Lung (tissue), 12 donors: ENCODE data around the gene IGFL4. TPM values are rescaled to one million over a fixed set of nuclear protein-coding genes. Genes with fewer than 3 reads are reported as not detected.

Experiments used
- ATAC-seq: fragments of 200-7000 bp; cut with Tn5 transposase; one replicate; pipeline ENCODE4 v1.9.1; 2020; ENCODE audit warnings: moderate number of reproducible peaks; ENCODE audit not compliant: insufficient read depth, low FRiP score
- DNase-seq, 3 donors: peaks; one replicate each; pipeline ENCODE4 v3.0.0-alpha.2; 2013 to 2017
- H3K27ac ChIP-seq, 2 donors: one replicate each; pipeline ENCODE4 v1.5.1; 2013; ENCODE audit warnings: mild to moderate bottlenecking in 2 of 2, moderate library complexity in 2 of 2, control low read depth in 1 of 2, inconsistent platforms in 1 of 2, low read depth in 1 of 2, low read length in 1 of 2
- H3K27me3 ChIP-seq, 3 donors: one replicate each; pipeline ENCODE4 v1.5.1; 2013; ENCODE audit warnings: low read length in 2 of 3; ENCODE audit not compliant: control insufficient read depth in 3 of 3, insufficient read depth in 3 of 3
- H3K36me3 ChIP-seq, 4 donors: one replicate each; pipeline ENCODE4 v1.5.1; 2013; ENCODE audit warnings: low read length in 4 of 4, mild to moderate bottlenecking in 1 of 4, moderate library complexity in 1 of 4; ENCODE audit not compliant: control insufficient read depth in 4 of 4, insufficient read depth in 4 of 4
- H3K4me1 ChIP-seq, 5 donors: one replicate each; pipeline ENCODE4 v1.5.1; 2013; ENCODE audit warnings: low read length in 5 of 5, mild to moderate bottlenecking in 2 of 5, moderate library complexity in 1 of 5; ENCODE audit not compliant: control insufficient read depth in 5 of 5, insufficient read depth in 5 of 5
- H3K4me3 ChIP-seq: one replicate; pipeline ENCODE4 v1.5.1; 2013; ENCODE audit warnings: mild to moderate bottlenecking, control low read depth, moderate library complexity
- H3K9ac ChIP-seq, 2 donors: one replicate each; pipeline ENCODE4 v1.5.1; 2013; ENCODE audit warnings: low read length in 2 of 2, control low read depth in 1 of 2; ENCODE audit not compliant: insufficient read depth in 1 of 2
- H3K9me3 ChIP-seq, 4 donors: one replicate each; pipeline ENCODE4 v1.5.1; 2013; ENCODE audit warnings: low read length in 3 of 4, mild to moderate bottlenecking in 1 of 4, moderate library complexity in 1 of 4; ENCODE audit not compliant: control insufficient read depth in 4 of 4, insufficient read depth in 3 of 4
- WGBS, 2 donors: extraction: QIAGEN DNeasy Blood & Tissue Kit; methylation state at CpG; one replicate each; pipeline ENCODE4 v1.1.7; 2013; 5-methylcytosine and 5-hydroxymethylcytosine counted together
- polyA plus RNA-seq, 2 donors: library from polyadenylated mRNA; stranded (reverse); fragments of 200-250 nt; gene quantifications; one replicate each; pipeline ENCODE4 v1.2.1, GENCODE V29; 2013
- total RNA-seq, 2 donors: library from RNA; depleted of rRNA in 1 of 2; stranded (reverse); fragments of >200 nt in 1 of 2; gene quantifications; one replicate each; pipeline ENCODE4 v1.2.1, GENCODE V29; 2014 to 2021
- TF ChIP-seq, protein P1 (sequence below): IDR thresholded peaks from 2 replicates; pipeline ENCODE4 v1.5.1; 2012; ENCODE audit warnings: mild to moderate bottlenecking; ENCODE audit errors: control extremely low read depth, extremely low read depth
- donor health status: control.
- donor health status: control.
- donor health status: Bipolar disorder and iron deficiency.
- donor health status: healthy.
- donor health status: DM: yes; HTN: yes; CAD: no.

Gene IGFL4
- total and polyA plus RNA-seq, 4 donors, result not detected

DNA sequence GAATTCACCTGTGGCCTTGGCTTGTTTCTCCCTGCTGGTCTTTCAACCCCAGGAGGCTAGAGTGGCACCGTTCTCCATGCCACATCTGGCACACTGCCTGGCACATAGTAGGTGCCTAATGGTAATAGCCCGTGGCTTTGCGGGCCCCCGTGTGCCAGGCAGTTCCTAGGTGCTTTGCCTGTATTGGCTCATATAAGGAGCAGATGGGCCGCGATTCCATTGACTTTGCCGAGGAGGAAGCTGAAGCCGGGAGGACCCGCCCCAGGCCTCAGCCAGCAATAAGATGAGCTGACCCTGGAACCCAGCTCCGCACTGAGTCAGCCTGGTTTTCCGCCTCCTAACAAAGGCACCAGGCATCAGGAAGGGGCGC is 18.8 kb downstream of the IGFL4 start:
- peaks cover 0 to 15% (median 7%) of the 10 kb centered on the region in 3 donors for H3K27me3 ChIP-seq
- no peak for ATAC-seq
- peaks cover 0 to 2% (median 0%) of the 10 kb centered on the region in 4 donors for H3K9me3 ChIP-seq
- H3K4me1 ChIP-seq, result no peaks in the 10 kb centered on the region
- H3K36me3 ChIP-seq, result no peaks in the 10 kb centered on the region
- TF ChIP-seq, protein P1, sequence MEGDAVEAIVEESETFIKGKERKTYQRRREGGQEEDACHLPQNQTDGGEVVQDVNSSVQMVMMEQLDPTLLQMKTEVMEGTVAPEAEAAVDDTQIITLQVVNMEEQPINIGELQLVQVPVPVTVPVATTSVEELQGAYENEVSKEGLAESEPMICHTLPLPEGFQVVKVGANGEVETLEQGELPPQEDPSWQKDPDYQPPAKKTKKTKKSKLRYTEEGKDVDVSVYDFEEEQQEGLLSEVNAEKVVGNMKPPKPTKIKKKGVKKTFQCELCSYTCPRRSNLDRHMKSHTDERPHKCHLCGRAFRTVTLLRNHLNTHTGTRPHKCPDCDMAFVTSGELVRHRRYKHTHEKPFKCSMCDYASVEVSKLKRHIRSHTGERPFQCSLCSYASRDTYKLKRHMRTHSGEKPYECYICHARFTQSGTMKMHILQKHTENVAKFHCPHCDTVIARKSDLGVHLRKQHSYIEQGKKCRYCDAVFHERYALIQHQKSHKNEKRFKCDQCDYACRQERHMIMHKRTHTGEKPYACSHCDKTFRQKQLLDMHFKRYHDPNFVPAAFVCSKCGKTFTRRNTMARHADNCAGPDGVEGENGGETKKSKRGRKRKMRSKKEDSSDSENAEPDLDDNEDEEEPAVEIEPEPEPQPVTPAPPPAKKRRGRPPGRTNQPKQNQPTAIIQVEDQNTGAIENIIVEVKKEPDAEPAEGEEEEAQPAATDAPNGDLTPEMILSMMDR, result no peak
- no peak for DNase-seq
- H3K27ac ChIP-seq, result no peak overlapping the region
- H3K4me3 ChIP-seq, result no peak overlapping the region
- WGBS, 2 donors, result 50 to 54% methylated on average over 12 of the region's 12 CpGs
- H3K9ac ChIP-seq, result no peak overlapping the region

DNA sequence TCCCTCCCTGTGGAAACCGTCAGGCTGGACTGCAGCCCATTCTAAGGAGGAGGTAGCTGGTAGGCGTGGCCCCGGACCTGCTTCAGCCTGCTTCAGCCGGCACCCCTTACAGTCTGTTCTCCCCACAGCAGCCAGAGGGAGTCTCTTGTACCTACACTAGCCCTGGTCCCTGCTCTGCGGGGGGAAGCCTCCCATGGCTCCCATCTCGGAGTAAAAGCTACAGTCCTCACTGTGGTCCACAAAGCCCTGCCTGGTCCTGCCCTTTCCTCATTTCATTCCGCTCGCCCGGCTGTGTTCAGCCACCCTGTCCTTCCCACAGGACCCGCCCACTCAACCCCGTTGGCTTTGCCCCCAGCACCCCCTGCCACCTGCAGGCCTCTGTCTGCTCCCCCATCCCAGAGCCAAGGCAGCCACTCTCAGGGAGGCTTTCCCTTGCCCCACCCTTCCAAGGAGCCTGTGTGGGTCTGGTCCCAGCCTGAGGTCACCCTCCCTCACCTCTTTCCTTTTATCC is 19.2 kb downstream of the IGFL4 start:
- no peak overlapping the region for H3K4me3 ChIP-seq
- H3K4me1 ChIP-seq, result peaks cover 0 to under 1% (median 0%) of the 10 kb centered on the region in 5 donors
- 61 to 68% methylated on average over 11 of the region's 11 CpGs for WGBS, 2 donors
- no peak overlapping the region for H3K9ac ChIP-seq
- TF ChIP-seq, protein P1, result no peak
- no peak overlapping the region for H3K27ac ChIP-seq
- peaks cover 0 to 15% (median 7%) of the 10 kb centered on the region in 3 donors for H3K27me3 ChIP-seq
- DNase-seq (no peak), ATAC-seq (no peak)
- peaks cover 0 to 2% (median 0%) of the 10 kb centered on the region in 4 donors for H3K9me3 ChIP-seq
- no peaks in the 10 kb centered on the region for H3K36me3 ChIP-seq

DNA sequence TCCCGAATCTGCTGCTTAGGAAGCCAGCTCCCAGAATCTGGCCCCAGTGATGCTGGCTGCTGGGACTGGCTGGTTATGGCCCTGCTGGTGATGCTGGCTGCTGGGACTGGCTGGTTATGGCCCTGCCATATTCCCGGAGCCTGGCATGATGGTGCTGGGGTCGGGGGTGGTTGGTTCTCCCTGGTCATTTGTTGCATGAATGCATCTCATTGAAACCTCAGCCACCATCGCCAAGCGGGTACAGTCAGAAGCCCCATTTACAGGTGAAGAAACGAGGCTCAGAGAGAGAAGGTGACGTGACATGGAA is 20.0 kb downstream of the IGFL4 start:
- H3K9me3 ChIP-seq, result peaks cover 0 to 2% (median 0%) of the 10 kb centered on the region in 4 donors
- DNase-seq, result no peak
- TF ChIP-seq, protein P1, result no peak
- H3K9ac ChIP-seq, result no peak overlapping the region
- peaks cover 0 to 18% (median 13%) of the 10 kb centered on the region in 3 donors for H3K27me3 ChIP-seq
- peaks cover 1 to 8% (median 4%) of the 10 kb centered on the region in 5 donors for H3K4me1 ChIP-seq
- no peaks in the 10 kb centered on the region for H3K36me3 ChIP-seq
- H3K4me3 ChIP-seq, result no peak overlapping the region
- WGBS, 2 donors, result 92 to 96% methylated on average over 7 of the region's 7 CpGs
- no peak for ATAC-seq
- no peak overlapping the region for H3K27ac ChIP-seq

DNA sequence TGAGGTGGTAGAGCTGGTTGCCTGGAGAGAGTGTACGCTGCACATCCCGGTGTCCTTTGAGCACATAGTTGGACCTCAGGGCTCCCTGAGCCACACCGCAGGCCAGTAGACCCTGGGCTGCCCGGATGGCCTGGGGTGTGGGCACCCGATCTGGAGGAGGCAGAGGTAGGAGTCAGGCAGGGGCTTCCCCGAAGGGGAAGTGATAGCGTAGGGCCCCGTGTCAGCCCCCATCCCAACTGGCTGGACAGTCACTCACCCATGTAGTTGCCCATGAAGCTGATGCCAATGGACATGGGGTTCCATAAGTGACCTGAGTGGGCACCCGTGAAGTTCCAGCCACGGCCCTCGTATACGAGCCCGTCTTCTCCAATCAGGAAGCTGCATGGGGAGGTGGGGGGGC is 21.5 kb downstream of the IGFL4 start:
- Histone ChIP-seq H3K4me1 (peaks cover 6 to 16% (median 9%) of the 10 kb centered on the region in 5 donors), H3K36me3 (no peaks in the 10 kb centered on the region), H3K9ac (no peak overlapping the region), H3K27me3 (peaks cover 0 to 28% (median 22%) of the 10 kb centered on the region in 3 donors), H3K4me3 (no peak overlapping the region), H3K27ac (no peak overlapping the region), H3K9me3 (peaks cover 0 to 2% (median 0%) of the 10 kb centered on the region in 4 donors)
- 83 to 84% methylated on average over 13 of the region's 13 CpGs for WGBS, 2 donors
- TF ChIP-seq, protein P1, result no peak
- no peak for ATAC-seq
- no peak for DNase-seq
